Heart left ventricle (tissue), 13 donors: ENCODE results near the gene C1QTNF6.

Source experiments
- CTCF ChIP-seq, 12 donors: fragments of 200-600 bp; sonication (generic) in 4 of 12; IDR thresholded peaks; one replicate each; pipeline versions ENCODE4 v1.5.0 to v1.8.0; 2018 to 2022; ENCODE audit warnings: antibody characterized with exemption in 12 of 12, mild to moderate bottlenecking in 5 of 12
- POLR2A ChIP-seq, 2 donors: fragments of 450-650 bp; IDR thresholded peaks; one replicate each; pipeline ENCODE4 v1.6.1; 2017; ENCODE audit warnings: antibody characterized with exemption in 2 of 2, mild to moderate bottlenecking in 2 of 2, moderate library complexity in 2 of 2
- donor health status: ischemic (EF 13 %, LVEDD 7.1; RV severe dilation, severe dysfunction).
- donor health status: DM: no; HTN: yes; CAD: no.
- donor health status: DM: no; HTN: no; CAD: no.
- donor health status: ischemic (EF 25% LVEDD 6.9; RV normal size, moderate dysfunction).
- donor health status: ischemic (EF 25% LVEDD 5.7; RV mildly dilated, moderate dysfunction).
- donor health status: ischemic (EF 35%, LVEDD 5.7; RV mildly dilated, moderate dysfunction).
- donor health status: nonischemic (EF 11% LVEDD 7.7; RV severe dilation, severe dysfunction).
- donor health status: DM: yes; HTN: yes; CAD: no.
- donor health status: PGD.
- donor health status: ischemic (EF 29% LVEDD 5.4; RV normal size, mild dysfunction).
- donor health status: nonischemic (EF 23%, LVEDD 6.1; RV moderate dilation, normal function).

GRCh38 chr22:37226514-37226913 lies 38.5 kb upstream of the C1QTNF6 start:
- no peak for TF ChIP-seq CTCF (IDR thresholded peaks at IDR 0.05)
- no peak for TF ChIP-seq POLR2A (IDR thresholded peaks at IDR 0.05)
